Pancreas (tissue), 10 donors: ENCODE results near the gene S100B. TPM values are rescaled to one million over a fixed set of nuclear protein-coding genes. Genes with fewer than 3 reads are reported as not detected.
A peak's percentile ranks its signal among the peaks of the same experiment; 100 is the strongest.

ENCODE experiments used
- ATAC-seq, 4 donors: fragments of 200-7000 bp; cut with Tn5 transposase; one replicate each; pipeline versions ENCODE4 v1.8.0 to v1.9.1; 2020; ENCODE audit warnings: mild to moderate bottlenecking in 4 of 4, moderate library complexity in 4 of 4
- DNase-seq, 6 donors: peaks; one replicate each; pipeline ENCODE4 v3.0.0-alpha.2; 2020
- FAIRE-seq: peaks from 2 replicates; lab custom pipeline; 2012; peaks lifted over from hg19 to GRCh38; lab: Jason Lieb, UNC
- H3K27ac ChIP-seq, 4 donors: fragments of 200-600 bp; sonication (generic); 1 replicate in 3 of 4; 2 replicates in 1 of 4; pipeline versions ENCODE4 v1.5.0 to v1.8.0; 2020
- H3K27me3 ChIP-seq, 4 donors: fragments of 200-600 bp; one replicate each; pipeline ENCODE4 v1.8.0; 2021
- H3K36me3 ChIP-seq, 3 donors: fragments of 200-600 bp; sonication (generic) in 1 of 3; one replicate each; pipeline versions ENCODE4 v1.5.0 to v1.8.0; 2020 to 2021
- H3K4me1 ChIP-seq, 3 donors: fragments of 200-600 bp; one replicate each; pipeline ENCODE4 v1.8.0; 2021
- H3K4me3 ChIP-seq, 4 donors: fragments of 200-600 bp; sonication (generic) in 2 of 4; one replicate each; pipeline versions ENCODE4 v1.5.0 to v1.8.0; 2020 to 2021
- H3K9me3 ChIP-seq, 4 donors: fragments of 200-600 bp; one replicate each; pipeline ENCODE4 v1.8.0; 2021
- WGBS, 2 donors: extraction: QIAGEN DNeasy Blood & Tissue Kit; methylation state at CpG; one replicate each; pipeline ENCODE4 v1.1.7; 2013; 5-methylcytosine and 5-hydroxymethylcytosine counted together
- intact Hi-C, 3 donors: fragments of 100-400 bp; cut with DNase I; formaldehyde crosslinking; loops; one replicate each; pipeline versions ENCODE4 v1.11.1 to v1.14.2; 2022
- polyA plus RNA-seq, 2 donors: library from polyadenylated mRNA; stranded (reverse); fragments of 200-250 nt; gene quantifications; one replicate each; pipeline ENCODE4 v1.2.3, GENCODE V29; 2013
- total RNA-seq, 6 donors: library from RNA; stranded (reverse); fragmentation: NEBNext Ultra II Directional in 4 of 6; extraction: Animal tissue kit (Norgen Biotek cat#: 25700) in 4 of 6; gene quantifications; one replicate each; pipeline versions ENCODE4 v1.2.1 to v1.2.4, GENCODE V29; 2021 to 2023
- TF ChIP-seq, protein P1 (sequence below), 4 donors: fragments of 200-600 bp; sonication (generic) in 3 of 4; IDR thresholded peaks; one replicate each; pipeline versions ENCODE4 v1.5.0 to v1.8.0; 2021; ENCODE audit warnings: antibody characterized with exemption in 4 of 4
- donor health status: healthy with polysubstance abuse.
- donor health status: DM: no; HTN: no; CAD: no; lungs with moderate emphysema.
- donor health status: DM: no; HTN: no; CAD: no.
- donor health status: control.
- donor health status: control.
- donor health status: Bipolar disorder and iron deficiency.
- donor health status: DM: yes; HTN: yes; CAD: no.
- donor health status: DM: no; HTN: no; CAD: no.
- donor health status: DM: no; HTN: no; CAD: no.
- donor health status: DM: yes; HTN: yes; CAD: no.

The S100B gene
- total and polyA plus RNA-seq, 8 donors = 0.46 to 10.8 (median 2.0) TPM

GRCh38 chr21:46555225-46555617, 49.7 kb downstream of the S100B start:
- FAIRE-seq (no peak), DNase-seq (peak in 1 of 6 donors; percentile 48), ATAC-seq (no peak)
- H3K4me3 ChIP-seq = no peak overlapping the region
- peaks cover 0 to 6% (median 6%) of the 10 kb centered on the region in 3 donors for H3K36me3 ChIP-seq
- no peaks in the 10 kb centered on the region for H3K9me3 ChIP-seq
- H3K27ac ChIP-seq = no peak overlapping the region
- H3K27me3 ChIP-seq = no peaks in the 10 kb centered on the region
- WGBS, 2 donors = 95 to 98% methylated on average over 9 of the region's 9 CpGs
- intact Hi-C loops = no loop called here
- H3K4me1 ChIP-seq = no peaks in the 10 kb centered on the region
- TF ChIP-seq, protein P1, sequence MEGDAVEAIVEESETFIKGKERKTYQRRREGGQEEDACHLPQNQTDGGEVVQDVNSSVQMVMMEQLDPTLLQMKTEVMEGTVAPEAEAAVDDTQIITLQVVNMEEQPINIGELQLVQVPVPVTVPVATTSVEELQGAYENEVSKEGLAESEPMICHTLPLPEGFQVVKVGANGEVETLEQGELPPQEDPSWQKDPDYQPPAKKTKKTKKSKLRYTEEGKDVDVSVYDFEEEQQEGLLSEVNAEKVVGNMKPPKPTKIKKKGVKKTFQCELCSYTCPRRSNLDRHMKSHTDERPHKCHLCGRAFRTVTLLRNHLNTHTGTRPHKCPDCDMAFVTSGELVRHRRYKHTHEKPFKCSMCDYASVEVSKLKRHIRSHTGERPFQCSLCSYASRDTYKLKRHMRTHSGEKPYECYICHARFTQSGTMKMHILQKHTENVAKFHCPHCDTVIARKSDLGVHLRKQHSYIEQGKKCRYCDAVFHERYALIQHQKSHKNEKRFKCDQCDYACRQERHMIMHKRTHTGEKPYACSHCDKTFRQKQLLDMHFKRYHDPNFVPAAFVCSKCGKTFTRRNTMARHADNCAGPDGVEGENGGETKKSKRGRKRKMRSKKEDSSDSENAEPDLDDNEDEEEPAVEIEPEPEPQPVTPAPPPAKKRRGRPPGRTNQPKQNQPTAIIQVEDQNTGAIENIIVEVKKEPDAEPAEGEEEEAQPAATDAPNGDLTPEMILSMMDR (IDR thresholded peaks at IDR 0.05) = no peak

DNA sequence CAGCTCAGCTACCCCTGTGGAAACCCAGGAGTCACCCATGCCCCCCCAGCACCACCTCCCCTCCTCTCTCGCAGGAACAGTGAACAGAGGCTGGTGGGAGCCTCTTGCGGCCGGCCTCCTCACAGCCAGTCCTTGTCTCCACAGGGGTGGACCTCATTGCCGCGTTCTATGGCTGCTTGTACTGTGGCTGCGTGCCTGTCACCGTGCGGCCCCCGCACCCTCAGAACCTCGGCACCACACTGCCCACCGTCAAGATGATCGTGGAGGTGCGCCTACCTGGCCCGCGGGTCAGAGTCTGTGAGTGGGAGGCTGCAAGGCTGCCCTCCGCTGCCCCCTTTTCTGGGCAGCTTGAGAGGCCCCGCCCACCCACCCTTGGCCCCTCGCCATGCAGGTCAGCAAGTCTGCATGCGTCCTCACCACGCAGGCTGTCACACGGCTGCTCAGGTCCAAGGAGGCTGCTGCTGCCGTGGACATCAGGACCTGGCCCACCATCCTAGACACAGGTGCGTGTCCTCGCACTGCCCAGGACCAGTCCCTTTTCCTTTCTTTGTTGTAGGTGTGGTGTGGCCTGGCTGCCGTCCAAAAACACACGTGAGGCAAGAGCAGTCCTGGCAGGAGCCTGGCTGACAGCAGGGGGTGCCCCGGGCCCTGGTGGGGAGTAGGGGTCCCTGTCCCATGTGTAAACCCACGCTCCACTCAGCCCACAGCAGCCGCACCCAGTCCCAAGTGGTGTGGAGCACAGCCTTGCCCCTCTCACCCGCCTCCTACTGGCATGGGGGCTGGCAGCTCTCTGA, 50.3 kb downstream of the S100B start:
- peaks cover 0 to 10% (median 6%) of the 10 kb centered on the region in 3 donors for H3K36me3 ChIP-seq
- ATAC-seq (no peak), FAIRE-seq (no peak)

GRCh38 chr21:46553993-46554392, 50.9 kb downstream of the S100B start:
- intact Hi-C loops = no loop called here
- DNase-seq (no peak), FAIRE-seq (no peak)

More for the DNA sequence above, 50.3 kb downstream of the S100B start:
- peak in 3 of 6 donors; percentile 37 to 78 (median 40) for DNase-seq
- Histone ChIP-seq H3K4me1 (no peaks in the 10 kb centered on the region), H3K4me3 (no peak overlapping the region), H3K27me3 (no peaks in the 10 kb centered on the region), H3K9me3 (no peaks in the 10 kb centered on the region), H3K27ac (no peak overlapping the region)
- TF ChIP-seq, protein P1 (IDR thresholded peaks at IDR 0.05) = no peak
- intact Hi-C loops = no loop called here
- WGBS, 2 donors = 87 to 93% methylated on average over 29 to 30 of the region's 30 CpGs

GRCh38 chr21:46552865-46553379, 52.0 kb downstream of the S100B start:
- no peak overlapping the region for H3K4me3 ChIP-seq
- H3K27ac ChIP-seq = no peak overlapping the region
- no peaks in the 10 kb centered on the region for H3K27me3 ChIP-seq
- DNase-seq (no peak), ATAC-seq (no peak), FAIRE-seq (no peak)
- no peaks in the 10 kb centered on the region for H3K4me1 ChIP-seq
- H3K36me3 ChIP-seq = peaks cover 0 to 10% (median 6%) of the 10 kb centered on the region in 3 donors
- H3K9me3 ChIP-seq = no peaks in the 10 kb centered on the region
- intact Hi-C loops = no loop called here
- TF ChIP-seq, protein P1 (IDR thresholded peaks at IDR 0.05) = no peak
- WGBS, 2 donors = 93 to 99% methylated on average over 5 of the region's 5 CpGs

More at GRCh38 chr21:46553993-46554392, 50.9 kb downstream of the S100B start:
- ATAC-seq = no peak
- WGBS, 2 donors = 95 to 96% methylated on average over 13 of the region's 13 CpGs
- H3K36me3 ChIP-seq = peaks cover 0 to 10% (median 6%) of the 10 kb centered on the region in 3 donors
- H3K4me3 ChIP-seq = no peak overlapping the region
- no peaks in the 10 kb centered on the region for H3K27me3 ChIP-seq
- TF ChIP-seq, protein P1 (IDR thresholded peaks at IDR 0.05) = no peak
- no peaks in the 10 kb centered on the region for H3K9me3 ChIP-seq
- H3K4me1 ChIP-seq = no peaks in the 10 kb centered on the region
- H3K27ac ChIP-seq = no peak overlapping the region

DNA sequence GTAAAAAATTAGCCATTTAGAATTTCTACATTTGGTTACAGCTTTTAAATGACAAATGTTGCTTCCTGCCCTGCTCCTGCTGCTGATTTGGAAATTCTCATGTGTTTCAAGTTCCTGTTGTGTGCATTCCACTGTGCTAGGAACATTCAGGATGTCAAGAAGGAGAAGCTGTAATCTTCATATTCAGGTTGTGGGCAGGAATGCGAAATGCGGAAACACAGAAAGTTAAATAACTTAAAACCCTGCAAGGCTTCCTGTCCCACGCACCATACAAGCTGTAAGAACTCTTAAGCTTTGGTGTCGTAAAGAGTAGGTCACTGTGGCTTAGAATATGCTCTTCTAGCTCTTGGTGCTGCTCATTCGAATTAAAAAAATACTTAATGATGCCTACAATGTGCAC, 52.6 kb downstream of the S100B start:
- peak in 1 of 4 donors; percentile 62 for ATAC-seq
- H3K4me1 ChIP-seq = no peaks in the 10 kb centered on the region
- no peaks in the 10 kb centered on the region for H3K27me3 ChIP-seq
- H3K4me3 ChIP-seq = no peak overlapping the region
- intact Hi-C loops = no loop called here
- no peak for FAIRE-seq
- no peak overlapping the region for H3K27ac ChIP-seq
- TF ChIP-seq, protein P1 (IDR thresholded peaks at IDR 0.05) = no peak
- no peaks in the 10 kb centered on the region for H3K9me3 ChIP-seq
- H3K36me3 ChIP-seq = peaks cover 0 to 10% (median 6%) of the 10 kb centered on the region in 3 donors
- WGBS, 2 donors = 86 to 87% methylated on average over 5 of the region's 5 CpGs
- no peak for DNase-seq
